ENCODE results near the gene PLCD3. TPM values are rescaled to one million over a fixed set of nuclear protein-coding genes. Genes with fewer than 3 reads are reported as not detected.

PLCD3 gene
- total and polyA plus RNA-seq, 9 donors = 12.1 to 166 (median 83.4) TPM

GRCh38 chr17:45150911-45151809 is 18.8 kb upstream of the PLCD3 start:
- 16 to 17% (median 17%) methylated on average over 8 of the region's 8 CpGs for WGBS, 3 donors
- peak overlapping the region in 1 of 2 donors; percentile 44 for H3K27ac ChIP-seq
- H3K27me3 ChIP-seq = no peaks in the 10 kb centered on the region
- intact Hi-C loops (cut with DNase I) = no loop called here
- H3K4me3 ChIP-seq = peak overlapping the region; percentile 68
- TF ChIP-seq, protein P1, sequence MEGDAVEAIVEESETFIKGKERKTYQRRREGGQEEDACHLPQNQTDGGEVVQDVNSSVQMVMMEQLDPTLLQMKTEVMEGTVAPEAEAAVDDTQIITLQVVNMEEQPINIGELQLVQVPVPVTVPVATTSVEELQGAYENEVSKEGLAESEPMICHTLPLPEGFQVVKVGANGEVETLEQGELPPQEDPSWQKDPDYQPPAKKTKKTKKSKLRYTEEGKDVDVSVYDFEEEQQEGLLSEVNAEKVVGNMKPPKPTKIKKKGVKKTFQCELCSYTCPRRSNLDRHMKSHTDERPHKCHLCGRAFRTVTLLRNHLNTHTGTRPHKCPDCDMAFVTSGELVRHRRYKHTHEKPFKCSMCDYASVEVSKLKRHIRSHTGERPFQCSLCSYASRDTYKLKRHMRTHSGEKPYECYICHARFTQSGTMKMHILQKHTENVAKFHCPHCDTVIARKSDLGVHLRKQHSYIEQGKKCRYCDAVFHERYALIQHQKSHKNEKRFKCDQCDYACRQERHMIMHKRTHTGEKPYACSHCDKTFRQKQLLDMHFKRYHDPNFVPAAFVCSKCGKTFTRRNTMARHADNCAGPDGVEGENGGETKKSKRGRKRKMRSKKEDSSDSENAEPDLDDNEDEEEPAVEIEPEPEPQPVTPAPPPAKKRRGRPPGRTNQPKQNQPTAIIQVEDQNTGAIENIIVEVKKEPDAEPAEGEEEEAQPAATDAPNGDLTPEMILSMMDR (IDR thresholded peaks at IDR 0.05) = no peak
- TF ChIP-seq POLR2A (IDR thresholded peaks at IDR 0.05) = no peak
- TF ChIP-seq EP300 (IDR thresholded peaks at IDR 0.05) = no peak
- no peak for DNase-seq
- no peaks in the 10 kb centered on the region for H3K9me3 ChIP-seq
- no peaks in the 10 kb centered on the region for H3K36me3 ChIP-seq
- peaks cover 8% of the 10 kb centered on the region for H3K4me1 ChIP-seq (ENCODE audit: insufficient read depth)

DNA sequence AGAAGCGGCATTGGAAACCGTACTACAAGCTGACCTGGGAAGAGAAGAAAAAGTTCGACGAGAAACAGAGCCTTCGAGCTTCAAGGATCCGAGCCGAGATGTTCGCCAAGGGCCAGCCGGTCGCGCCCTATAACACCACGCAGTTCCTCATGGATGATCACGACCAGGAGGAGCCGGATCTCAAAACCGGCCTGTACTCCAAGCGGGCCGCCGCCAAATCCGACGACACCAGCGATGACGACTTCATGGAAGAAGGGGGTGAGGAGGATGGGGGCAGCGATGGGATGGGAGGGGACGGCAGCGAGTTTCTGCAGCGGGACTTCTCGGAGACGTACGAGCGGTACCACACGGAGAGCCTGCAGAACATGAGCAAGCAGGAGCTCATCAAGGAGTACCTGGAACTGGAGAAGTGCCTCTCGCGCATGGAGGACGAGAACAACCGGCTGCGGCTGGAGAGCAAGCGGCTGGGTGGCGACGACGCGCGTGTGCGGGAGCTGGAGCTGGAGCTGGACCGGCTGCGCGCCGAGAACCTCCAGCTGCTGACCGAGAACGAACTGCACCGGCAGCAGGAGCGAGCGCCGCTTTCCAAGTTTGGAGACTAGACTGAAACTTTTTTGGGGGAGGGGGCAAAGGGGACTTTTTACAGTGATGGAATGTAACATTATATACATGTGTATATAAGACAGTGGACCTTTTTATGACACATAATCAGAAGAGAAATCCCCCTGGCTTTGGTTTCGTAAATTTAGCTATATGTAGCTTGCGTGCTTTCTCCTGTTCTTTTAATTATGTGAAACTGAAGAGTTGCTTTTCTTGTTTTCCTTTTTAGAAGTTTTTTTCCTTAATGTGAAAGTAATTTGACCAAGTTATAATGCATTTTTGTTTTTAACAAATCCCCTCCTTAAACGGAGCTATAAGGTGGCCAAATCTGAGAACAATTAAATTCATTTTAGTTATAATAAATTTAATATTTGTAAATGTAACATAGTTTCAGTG is 17.7 kb upstream of the PLCD3 start:
- no peaks in the 10 kb centered on the region for H3K9me3 ChIP-seq
- peaks cover 10% of the 10 kb centered on the region for H3K4me1 ChIP-seq (ENCODE audit: insufficient read depth)
- no peaks in the 10 kb centered on the region for H3K27me3 ChIP-seq
- TF ChIP-seq EP300 (IDR thresholded peaks at IDR 0.05) = no peak
- TF ChIP-seq POLR2A (IDR thresholded peaks at IDR 0.05) = no peak
- TF ChIP-seq, protein P1 (IDR thresholded peaks at IDR 0.05) = peak in 1 of 3 donors; percentile 17
- intact Hi-C loops (cut with DNase I) = loop anchor here in 1 of 4 donors (1.0 kb wide), 1 partner anchor 11 kb away; the partner anchor contains the start of gene HEXIM2
- H3K27ac ChIP-seq = peak overlapping the region; percentile 91 to 92
- H3K4me3 ChIP-seq = peak overlapping the region; percentile 68
- no peaks in the 10 kb centered on the region for H3K36me3 ChIP-seq
- WGBS, 3 donors = 0 to 1% (median 0%) methylated on average over 56 of the region's 56 CpGs
- DNase-seq = peak; percentile 73 to 80 (median 79)

DNA sequence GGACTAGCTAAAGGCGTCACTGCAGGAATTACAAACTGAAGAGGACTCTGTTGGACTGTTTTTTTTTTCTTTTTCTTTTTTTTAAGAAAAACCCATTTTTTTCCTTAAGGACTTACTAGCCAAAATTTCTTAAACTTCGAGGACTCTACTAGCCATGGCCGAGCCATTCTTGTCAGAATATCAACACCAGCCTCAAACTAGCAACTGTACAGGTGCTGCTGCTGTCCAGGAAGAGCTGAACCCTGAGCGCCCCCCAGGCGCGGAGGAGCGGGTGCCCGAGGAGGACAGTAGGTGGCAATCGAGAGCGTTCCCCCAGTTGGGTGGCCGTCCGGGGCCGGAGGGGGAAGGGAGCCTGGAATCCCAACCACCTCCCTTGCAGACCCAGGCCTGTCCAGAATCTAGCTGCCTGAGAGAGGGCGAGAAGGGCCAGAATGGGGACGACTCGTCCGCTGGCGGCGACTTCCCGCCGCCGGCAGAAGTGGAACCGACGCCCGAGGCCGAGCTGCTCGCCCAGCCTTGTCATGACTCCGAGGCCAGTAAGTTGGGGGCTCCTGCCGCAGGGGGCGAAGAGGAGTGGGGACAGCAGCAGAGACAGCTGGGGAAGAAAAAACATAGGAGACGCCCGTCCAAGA is 16.8 kb upstream of the PLCD3 start:
- Histone ChIP-seq H3K36me3 (no peaks in the 10 kb centered on the region), H3K4me3 (peak overlapping the region; percentile 68), H3K27me3 (no peaks in the 10 kb centered on the region), H3K27ac (peak overlapping the region; percentile 91 to 92), H3K9me3 (no peaks in the 10 kb centered on the region), H3K4me1 (ENCODE audit: insufficient read depth) (peaks cover 13% of the 10 kb centered on the region)
- intact Hi-C loops (cut with DNase I) = loop anchor here in 1 of 4 donors (1.0 kb wide), 1 partner anchor 12 kb away; the partner anchor contains the start of gene HEXIM2
- peak; percentile 54 for TF ChIP-seq POLR2A (IDR thresholded peaks at IDR 0.05)
- TF ChIP-seq, protein P1 (IDR thresholded peaks at IDR 0.05) = peak; percentile 68 to 88 (median 79)
- TF ChIP-seq EP300 (IDR thresholded peaks at IDR 0.05) = no peak
- 0 to 1% (median 1%) methylated on average over 32 of the region's 32 CpGs for WGBS, 3 donors
- peak; percentile 89 to 91 (median 90) for DNase-seq
